ENCODE measurements around the gene ILF3. TPM values are rescaled to one million over a fixed set of nuclear protein-coding genes. Genes with fewer than 3 reads are reported as not detected.

The ILF3 gene
- polyA plus RNA-seq, 1 donor: 358 TPM

DNA sequence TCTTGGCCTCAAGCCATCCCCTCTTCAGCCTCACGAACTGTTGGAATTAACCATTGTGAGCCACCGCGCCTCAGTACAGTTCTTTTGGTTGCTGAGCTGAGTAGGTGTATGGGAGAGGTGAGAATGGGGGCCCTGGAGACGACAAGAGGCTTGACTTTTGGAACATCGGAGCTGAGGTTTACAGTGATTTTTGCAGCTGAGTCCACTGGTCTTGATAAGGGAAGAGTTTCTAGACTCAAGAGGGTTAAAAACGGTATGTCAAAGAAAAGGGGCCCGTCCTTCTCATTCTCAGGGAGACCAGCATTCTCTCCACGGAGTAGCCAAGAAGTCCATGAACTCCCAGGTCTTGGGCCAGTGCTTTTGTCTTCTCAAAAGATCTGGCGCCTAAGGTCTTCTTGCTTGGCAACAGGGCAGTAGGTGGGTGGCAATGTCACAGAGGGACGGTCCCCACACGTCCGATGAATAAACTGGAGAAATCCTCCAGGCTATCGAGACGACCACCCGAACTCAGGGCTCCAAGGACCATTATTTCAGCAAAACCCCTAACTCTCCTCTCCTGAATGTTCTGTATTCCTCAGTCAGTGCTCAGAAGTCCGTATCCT, 40.7 kb downstream of the ILF3 start:
- DNase-seq: no peak

GRCh38 chr19:10695401-10696398, 41.6 kb downstream of the ILF3 start:
- DNase-seq: peak; percentile 94

- DNase-seq: no peak
Measured at GRCh38 chr19:10699650-10700335, 45.6 kb downstream of the ILF3 start.

DNA sequence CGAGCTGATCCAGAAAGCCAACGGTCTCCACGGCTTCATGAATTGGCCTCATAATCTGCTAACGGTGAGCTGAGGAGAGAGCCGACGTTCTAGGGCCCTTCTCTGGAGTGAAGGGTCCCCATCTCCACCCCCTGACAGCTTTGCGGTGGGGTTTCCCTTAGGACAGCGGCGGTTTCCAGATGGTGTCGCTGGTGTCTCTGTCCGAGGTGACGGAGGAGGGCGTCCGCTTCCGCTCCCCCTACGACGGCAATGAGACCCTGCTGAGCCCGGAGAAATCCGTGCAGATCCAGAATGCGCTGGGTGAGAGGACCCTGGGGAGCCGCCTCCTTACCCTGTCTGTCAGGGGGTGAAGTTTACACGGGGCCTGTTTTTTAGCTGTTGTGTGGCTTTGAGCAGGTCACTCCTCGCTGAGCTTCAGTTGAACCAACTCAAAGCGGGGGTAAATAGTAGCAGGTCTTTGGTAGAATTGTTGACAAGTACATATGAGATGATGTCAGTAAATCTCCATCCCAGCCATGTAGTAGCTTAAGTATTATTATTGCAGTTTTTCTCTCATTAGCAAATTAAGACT, 47.9 kb downstream of the ILF3 start:
- no peak for DNase-seq

GRCh38 chr19:10706990-10707389, 52.8 kb downstream of the ILF3 start:
- no peak for DNase-seq

DNA sequence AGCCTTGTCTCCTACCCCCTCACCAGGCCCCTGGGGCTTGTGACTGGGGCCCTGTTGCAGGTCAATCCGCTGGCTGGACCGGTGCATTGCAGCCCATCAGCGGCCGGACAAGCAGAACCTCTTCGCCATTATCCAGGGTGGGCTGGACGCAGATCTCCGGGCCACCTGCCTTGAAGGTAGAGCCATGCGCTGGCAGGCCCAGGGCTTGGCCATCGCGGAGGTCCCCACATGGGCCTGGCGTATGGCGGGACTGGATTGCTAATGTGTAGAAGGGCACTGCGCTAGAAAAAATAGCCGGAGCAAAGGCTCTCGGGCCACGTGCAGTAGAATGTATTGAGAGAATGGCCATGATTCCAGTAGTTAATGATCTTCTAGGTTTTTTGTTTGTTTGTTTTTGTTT, 53.3 kb downstream of the ILF3 start:
- DNase-seq: no peak

GRCh38 chr19:10708291-10708690, 54.1 kb downstream of the ILF3 start:
- no peak for DNase-seq

- DNase-seq: no peak
Measured at GRCh38 chr19:10712045-10712444, 57.9 kb downstream of the ILF3 start.

GRCh38 chr19:10712754-10713153, 58.6 kb downstream of the ILF3 start:
- DNase-seq: no peak

GRCh38 chr19:10713317-10713716, 59.2 kb downstream of the ILF3 start:
- no peak for DNase-seq

GRCh38 chr19:10717054-10717355, 62.9 kb downstream of the ILF3 start:
- no peak for DNase-seq

DNA sequence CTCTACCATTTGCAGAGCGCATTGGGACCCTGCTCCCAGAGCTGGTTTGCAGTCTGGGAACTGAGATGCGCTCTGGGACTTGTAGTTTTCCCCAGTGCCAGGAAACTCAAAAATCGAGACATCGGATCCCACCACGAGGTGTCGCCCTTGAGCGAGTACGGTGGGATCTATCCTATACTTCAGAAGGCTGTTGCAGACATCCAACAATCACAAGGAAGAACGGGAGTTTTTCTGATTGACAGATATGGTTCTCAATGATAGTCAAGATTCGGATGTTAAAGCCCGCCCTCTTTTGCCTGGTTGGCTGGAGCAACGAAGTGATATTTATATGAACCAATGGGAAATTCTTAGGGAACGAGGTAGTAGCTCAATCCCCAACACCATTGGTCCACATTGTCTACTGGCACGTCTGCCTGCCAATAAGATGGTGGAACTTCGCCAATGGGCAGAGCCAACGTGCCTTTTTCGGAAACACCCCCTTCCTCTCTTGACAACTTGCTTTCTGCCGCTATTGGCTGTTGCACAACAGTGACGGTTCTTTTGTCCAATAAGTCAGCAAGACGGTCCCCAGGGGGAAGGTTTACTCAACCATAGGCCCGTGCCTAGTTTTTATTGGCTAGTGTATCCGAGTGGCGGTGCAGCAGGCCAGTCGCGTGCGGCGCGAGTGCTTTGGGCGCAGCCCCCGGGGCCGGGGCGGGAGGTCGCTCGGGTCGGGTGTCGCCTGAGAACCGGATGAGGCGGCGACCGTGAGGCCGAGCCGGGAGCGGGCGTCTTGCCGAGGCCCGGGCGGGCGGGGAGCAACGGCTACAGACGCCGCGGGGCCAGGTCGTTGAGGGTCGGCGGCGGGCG, 63.4 kb downstream of the ILF3 start, which contains the start of gene DNM2:
DNM2 (plus strand) TSS at position 724 of the 849 bp plus-strand sequence. CDS start 164 bp downstream, outside the sequence.
- DNase-seq: peak; percentile 100

DNA sequence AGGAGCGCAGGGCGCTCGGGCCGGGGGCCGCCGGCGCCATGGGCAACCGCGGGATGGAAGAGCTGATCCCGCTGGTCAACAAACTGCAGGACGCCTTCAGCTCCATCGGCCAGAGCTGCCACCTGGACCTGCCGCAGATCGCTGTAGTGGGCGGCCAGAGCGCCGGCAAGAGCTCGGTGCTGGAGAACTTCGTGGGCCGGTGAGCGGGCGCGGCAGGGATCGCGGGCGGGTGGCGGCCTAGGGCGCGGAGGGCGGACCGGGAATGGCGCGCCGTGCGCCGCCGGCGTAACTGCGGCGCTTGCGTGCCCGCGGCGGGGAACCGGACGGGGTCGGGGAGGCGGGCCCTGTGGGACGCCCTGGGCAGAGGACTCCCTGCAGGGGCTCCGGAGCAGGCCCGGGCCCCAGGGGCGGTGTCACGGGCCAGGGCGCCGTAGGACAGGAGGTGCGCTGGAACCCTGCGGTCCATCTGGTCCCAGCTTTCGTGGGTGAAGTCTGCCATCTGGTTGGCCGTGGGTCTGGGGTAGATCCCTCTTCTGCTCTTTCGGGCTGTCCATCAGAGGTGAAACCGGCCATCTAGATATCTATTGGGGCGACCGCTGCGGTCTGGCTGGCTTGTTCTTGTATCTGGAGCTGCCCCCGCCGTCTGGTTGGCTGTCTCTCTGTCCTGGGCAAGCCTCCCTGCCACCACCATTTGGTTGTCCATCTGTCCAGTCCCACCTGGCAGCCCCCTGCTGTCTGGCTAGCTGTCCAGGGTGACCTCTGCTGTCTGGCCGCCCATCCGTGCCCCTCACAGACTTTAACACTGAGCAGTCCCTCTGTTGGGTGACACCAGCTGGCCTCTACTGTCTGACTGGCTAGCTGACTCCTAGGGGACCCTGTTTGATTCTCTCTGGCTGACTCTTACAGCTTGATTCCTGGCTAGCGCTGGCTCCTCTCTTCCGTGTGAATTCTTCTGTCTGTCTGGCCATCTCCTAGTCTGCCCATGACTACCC, 64.4 kb downstream of the ILF3 start:
- DNase-seq: no peak

DNA sequence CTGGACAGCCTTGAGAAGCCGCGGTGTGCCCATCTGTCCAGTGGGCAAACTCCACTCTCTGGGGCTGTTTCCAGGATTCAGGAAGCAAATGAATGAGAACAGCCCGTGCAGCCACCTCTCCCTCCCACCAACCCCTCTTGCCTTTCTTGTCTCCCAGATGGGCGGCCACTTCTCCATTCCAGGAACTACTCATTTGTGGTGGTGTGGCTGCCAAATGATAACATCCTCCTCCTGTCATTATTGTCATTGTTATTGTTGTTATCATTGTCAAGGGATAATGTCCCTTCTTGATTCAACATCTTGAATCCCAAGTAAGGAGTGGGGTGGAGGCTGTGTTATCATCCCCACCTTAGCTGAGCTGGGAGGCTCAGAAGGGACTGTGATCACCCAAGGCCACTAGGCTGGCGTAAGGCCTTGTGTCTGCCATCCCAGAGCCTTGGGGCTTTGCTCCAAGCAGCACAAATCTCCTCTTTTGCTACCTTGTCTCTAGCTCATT, 65.4 kb downstream of the ILF3 start:
- DNase-seq: no peak

GRCh38 chr19:10720607-10721125, 66.5 kb downstream of the ILF3 start:
- no peak for DNase-seq

GRCh38 chr19:10723591-10723990, 69.4 kb downstream of the ILF3 start:
- DNase-seq: no peak

DNA sequence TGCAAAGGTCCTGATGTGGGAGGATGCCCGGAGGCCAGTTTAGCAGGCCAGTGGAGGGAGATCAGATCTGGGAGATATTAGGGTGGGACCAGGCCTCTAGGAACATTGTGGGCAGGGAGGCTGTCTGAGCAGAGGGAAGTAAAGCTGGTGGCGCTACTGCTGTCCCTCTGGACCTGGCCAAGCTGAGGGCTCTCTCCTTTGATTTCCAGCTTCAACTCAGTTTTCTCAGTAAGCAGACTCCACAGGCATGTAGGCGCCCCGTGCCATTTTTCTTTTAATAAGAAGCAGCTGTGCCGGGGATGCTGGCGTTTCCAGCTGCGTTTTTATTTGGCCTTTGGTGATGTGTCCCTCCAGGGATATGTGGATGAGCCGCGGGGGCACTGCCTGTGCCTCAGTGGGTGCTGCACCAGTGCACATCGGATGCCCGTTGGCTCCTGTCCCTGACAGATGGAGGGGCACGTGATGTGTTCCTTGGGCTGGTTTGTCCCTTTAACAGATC, 70.5 kb downstream of the ILF3 start:
- DNase-seq: no peak

GRCh38 chr19:10725415-10725814, 71.3 kb downstream of the ILF3 start:
- DNase-seq: no peak

GRCh38 chr19:10726268-10726667, 72.1 kb downstream of the ILF3 start:
- no peak for DNase-seq

Data from left kidney (tissue), 2 donors.